Mesenteric fat pad (tissue), 1 donor: ENCODE data around the gene BIRC6. TPM values are rescaled to one million over a fixed set of nuclear protein-coding genes. Genes with fewer than 3 reads are reported as not detected.
"Not testable (repeated sequence)": the region's sequence is repeated elsewhere in the genome, so short reads cannot be mapped to it uniquely, and the experiment has no call there.

Experiments used
- DNase-seq: peaks from one replicate; pipeline ENCODE4 v3.0.0-alpha.2; 2020; ENCODE audit warnings: low spot score
- long read RNA-seq: library from polyadenylated mRNA; unstranded; transcript quantifications from one replicate; pipeline ENCODE4 v2.0.0, GENCODE V29; 2020
- total RNA-seq: library from RNA; stranded (reverse); fragmentation: NEBNext Ultra II Directional; extraction: Animal tissue kit (Norgen Biotek cat#: 25700); gene quantifications from one replicate; pipeline ENCODE4 v1.2.1, GENCODE V29; 2021
- donor health status: DM: yes; HTN: yes; CAD: no.

BIRC6 gene
- 98.7 TPM for total RNA-seq
- long read RNA-seq, partial matches to known transcripts, result 21 of 38 reads
- long read RNA-seq, other reads (novel, unspliced or antisense), result 17 of 38 reads

GRCh38 chr2:32356681-32357317 lies at the start of gene BIRC6:
Gene BIRC6 (plus strand): TSS chr2:32357023. CDS start chr2:32357162, 139 bp downstream.
- DNase-seq, result peak; percentile 100

DNA sequence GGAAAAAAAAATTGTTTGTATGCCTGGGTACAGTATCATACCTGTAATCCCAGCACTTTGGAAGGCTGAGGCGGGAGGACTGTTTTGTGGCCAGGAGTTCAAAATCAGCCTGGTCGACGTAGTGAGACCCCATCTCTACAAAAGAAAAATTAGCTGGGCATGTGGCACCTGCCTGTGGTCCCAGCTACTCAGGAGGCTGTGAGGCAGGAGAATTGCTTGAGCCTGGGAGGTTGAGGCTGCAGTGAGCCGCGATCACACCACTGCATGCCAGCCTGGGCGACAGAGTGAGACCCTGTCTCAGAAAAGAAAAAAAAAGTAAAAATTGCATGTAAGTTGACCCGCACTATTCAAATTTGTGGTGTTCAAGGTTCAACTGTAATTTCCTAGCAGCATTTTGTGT lies 46.2 kb upstream of the BIRC6 start:
- DNase-seq, result no peak

GRCh38 chr2:32314886-32315285 lies 41.9 kb upstream of the BIRC6 start:
- no peak for DNase-seq

DNA sequence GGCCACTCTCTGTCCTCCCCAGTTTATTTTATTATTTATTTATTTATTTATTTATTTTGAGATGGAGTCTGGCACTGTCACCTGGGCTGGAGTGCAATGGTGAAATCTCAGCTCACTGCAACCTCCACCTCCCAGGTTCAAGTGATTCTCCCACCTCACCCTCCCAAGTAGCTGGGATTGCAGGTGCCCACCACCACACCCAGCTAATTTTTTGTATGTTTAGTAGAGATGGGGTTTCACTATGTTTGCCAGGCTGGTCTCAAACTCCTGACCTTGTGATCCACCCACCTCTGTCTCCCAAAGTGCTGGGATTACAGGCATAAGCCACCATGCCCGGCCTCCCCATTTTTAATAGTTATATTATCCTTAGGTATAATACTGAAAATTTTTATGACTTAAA lies 28.1 kb upstream of the BIRC6 start:
- DNase-seq, result not testable (repeated sequence)

DNA sequence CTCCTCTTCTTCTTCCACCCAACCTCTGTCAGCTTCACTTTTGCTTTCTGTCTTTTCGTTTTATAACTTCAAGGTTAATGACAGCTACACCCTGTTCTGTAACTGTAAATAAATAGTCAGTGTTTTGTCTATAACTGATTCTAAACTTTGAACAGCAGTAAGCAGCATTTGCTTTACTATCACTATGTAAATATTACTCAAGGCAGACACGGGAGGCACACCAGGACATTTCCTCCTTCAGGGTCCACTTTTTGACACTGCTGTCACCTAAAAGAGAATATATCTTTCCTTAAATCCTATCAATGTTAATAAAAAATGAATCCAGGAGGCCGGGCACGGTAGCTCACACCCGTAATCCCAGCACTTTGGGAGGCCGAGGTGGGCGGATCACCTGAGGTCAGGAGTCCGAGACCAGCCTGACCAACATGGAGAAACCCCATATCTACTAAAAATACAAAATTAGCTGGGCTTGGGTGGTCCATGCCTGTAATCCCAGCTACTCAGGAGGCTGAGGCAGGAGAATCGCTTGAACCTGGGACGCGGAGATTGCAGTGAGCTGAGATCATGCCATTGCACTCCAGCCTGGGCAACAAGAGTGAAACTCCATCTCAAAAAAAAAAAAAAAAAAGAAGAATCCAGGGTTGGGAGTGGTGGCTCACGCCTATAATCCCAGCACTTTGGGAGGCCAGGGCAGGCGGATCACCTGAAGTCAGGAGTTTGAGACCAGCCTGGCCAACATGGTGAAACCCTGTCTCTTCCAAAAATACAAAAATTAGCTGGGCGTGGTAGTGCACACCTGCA lies 27.4 kb upstream of the BIRC6 start:
- DNase-seq, result peak; percentile 45

GRCh38 chr2:32330136-32330535 lies 26.7 kb upstream of the BIRC6 start:
- DNase-seq, result no peak

DNA sequence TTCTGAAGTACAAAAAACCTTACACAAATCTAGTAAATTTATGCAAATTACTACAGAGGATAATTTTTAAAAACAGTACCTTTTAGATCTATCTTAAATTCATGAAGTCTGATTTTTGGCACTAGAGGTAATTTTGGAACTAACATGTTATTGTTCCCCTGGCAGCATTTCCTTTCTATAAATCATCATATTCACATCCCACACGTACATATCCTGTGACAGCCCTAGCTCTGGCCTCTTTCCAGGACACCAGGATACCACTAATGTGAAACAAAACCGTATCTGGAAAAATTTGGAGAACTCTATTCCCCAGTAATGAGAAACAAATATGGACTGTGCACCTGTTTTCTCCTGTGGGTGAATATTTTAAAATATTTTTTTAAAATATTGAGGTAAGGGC lies 14.0 kb upstream of the BIRC6 start:
- DNase-seq, result no peak

GRCh38 chr2:32350797-32351196 lies 6.0 kb upstream of the BIRC6 start:
- DNase-seq, result not testable (repeated sequence)

- DNase-seq, result no peak
These were observed 695 bp upstream of the BIRC6 start for GRCh38 chr2:32355976-32356680.

GRCh38 chr2:32357318-32358110 lies 691 bp downstream of the BIRC6 start:
- DNase-seq, result no peak

GRCh38 chr2:32358111-32358482 lies 1.3 kb downstream of the BIRC6 start:
- DNase-seq, result no peak

DNA sequence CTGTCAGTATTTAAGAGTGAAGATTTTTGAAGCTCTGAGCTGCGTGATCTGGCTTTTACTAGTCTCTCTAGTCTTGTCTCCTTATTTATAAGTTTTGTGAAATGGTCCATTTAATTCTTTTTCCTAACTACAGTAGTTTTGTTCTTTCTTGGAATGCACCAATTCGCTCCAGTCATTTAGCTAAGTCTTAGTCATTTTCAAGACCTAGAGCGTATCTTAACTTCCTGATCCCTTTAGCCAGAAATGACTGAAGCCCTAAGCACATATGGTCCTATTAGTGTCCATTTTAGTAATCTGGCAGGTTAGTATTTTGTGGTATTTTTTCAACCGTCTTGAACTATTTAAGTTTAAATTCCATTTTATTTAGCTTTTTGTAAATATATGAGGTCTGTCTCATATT lies 3.6 kb downstream of the BIRC6 start:
- DNase-seq, result no peak

GRCh38 chr2:32362997-32363396 lies 6.2 kb downstream of the BIRC6 start:
- DNase-seq, result not testable (repeated sequence)

GRCh38 chr2:32363597-32363996 lies 6.8 kb downstream of the BIRC6 start:
- no peak for DNase-seq

- not testable (repeated sequence) for DNase-seq
These were observed 7.5 kb downstream of the BIRC6 start for GRCh38 chr2:32364290-32364689.

GRCh38 chr2:32365679-32366078 lies 8.9 kb downstream of the BIRC6 start:
- DNase-seq, result not testable (repeated sequence)

DNA sequence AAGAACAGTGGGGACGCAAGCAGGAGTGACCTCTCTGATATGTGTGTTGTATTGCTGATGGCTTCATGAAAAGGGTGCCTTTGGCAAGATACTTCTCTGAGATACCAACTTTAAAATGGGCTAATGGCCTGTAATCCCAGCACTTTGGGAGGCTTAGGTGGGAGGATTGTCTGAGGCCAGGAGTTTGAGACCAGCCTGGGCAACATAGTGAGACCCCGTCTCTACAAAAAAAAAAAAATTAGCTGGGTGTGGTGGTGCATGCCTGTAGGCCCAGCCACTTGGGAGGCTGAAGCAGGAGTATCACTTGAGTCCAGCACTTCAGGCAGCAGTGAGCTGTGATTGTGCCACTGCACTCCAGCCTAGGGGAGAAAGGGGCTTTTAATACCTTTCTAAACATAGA lies 9.8 kb downstream of the BIRC6 start:
- no peak for DNase-seq

GRCh38 chr2:32369222-32369621 lies 12.4 kb downstream of the BIRC6 start:
- no peak for DNase-seq

DNA sequence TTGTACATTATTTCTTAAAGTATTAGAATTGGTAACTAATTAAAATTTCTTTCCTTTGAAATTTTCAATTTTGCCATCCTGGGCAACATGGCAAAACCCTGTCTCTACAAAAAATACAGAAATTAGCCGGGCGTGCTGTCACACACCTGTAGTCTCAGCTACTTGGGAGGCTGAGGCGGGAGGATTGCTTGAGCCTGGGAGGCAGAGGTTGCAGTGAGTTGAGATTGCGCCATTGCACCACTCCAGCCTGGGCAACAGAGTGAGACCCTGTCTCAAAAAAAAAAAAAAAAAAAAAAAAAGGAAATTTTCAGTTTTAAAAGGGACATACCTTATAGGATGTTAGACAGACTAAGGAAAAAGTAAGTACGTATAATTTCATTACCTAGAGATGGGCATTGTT lies 14.1 kb downstream of the BIRC6 start:
- DNase-seq, result not testable (repeated sequence)

- no peak for DNase-seq
These were observed 15.8 kb downstream of the BIRC6 start for GRCh38 chr2:32372519-32373182.
